WTC11 (cell line): ENCODE data around the gene TKT.

Experiments
- CBFB ChIP-seq: sonication (generic); formaldehyde crosslinking; IDR thresholded peaks from 2 replicates; pipeline ENCODE4 v1.8.1; 2022; ENCODE audit warnings: mild to moderate bottlenecking, low read depth, missing genetic modification reagents
- CREM ChIP-seq: sonication (generic); formaldehyde crosslinking; IDR thresholded peaks from 2 replicates; pipeline ENCODE4 v1.8.1; 2022; ENCODE audit warnings: mild to moderate bottlenecking, missing genetic modification reagents, moderate library complexity
- ESRRA ChIP-seq: sonication (generic); formaldehyde crosslinking; IDR thresholded peaks from 2 replicates; pipeline ENCODE4 v1.8.1; 2022; ENCODE audit warnings: mild to moderate bottlenecking, missing genetic modification reagents, borderline replicate concordance
- ETV6 ChIP-seq: sonication (generic); formaldehyde crosslinking; IDR thresholded peaks from 2 replicates; pipeline ENCODE4 v1.8.1; 2022; ENCODE audit warnings: mild to moderate bottlenecking, missing genetic modification reagents
- NFATC4 ChIP-seq: fragments of 250-450 bp; sonication (Bioruptor Pico); IDR thresholded peaks from 2 replicates; pipeline ENCODE4 v1.9.0; 2021; ENCODE audit warnings: mild to moderate bottlenecking
- NR2C2 ChIP-seq: sonication (generic); formaldehyde crosslinking; IDR thresholded peaks from 2 replicates; pipeline ENCODE4 v1.8.0; 2022; ENCODE audit warnings: mild to moderate bottlenecking, missing genetic modification reagents
- NR3C1 ChIP-seq: sonication (generic); formaldehyde crosslinking; conservative IDR thresholded peaks from 2 replicates; pipeline ENCODE4 v1.8.1; 2023; ENCODE audit warnings: low read depth, mild to moderate bottlenecking, missing genetic modification reagents
- TF ChIP-seq, protein P1 (sequence below): fragments of 200-600 bp; IDR thresholded peaks from 2 replicates; pipeline ENCODE4 v1.8.0; 2022; ENCODE audit warnings: antibody characterized with exemption
- TF ChIP-seq, protein P2 (sequence below): sonication (generic); formaldehyde crosslinking; IDR thresholded peaks from 2 replicates; pipeline ENCODE4 v1.8.1; 2023; ENCODE audit warnings: mild to moderate bottlenecking, missing genetic modification reagents, moderate library complexity

GRCh38 chr3:53259427-53260259 lies 3.8 kb upstream of the TKT start:
- no peak for TF ChIP-seq ETV6 (CRISPR knock-in tag)
- TF ChIP-seq CREM, result no peak
- TF ChIP-seq NR3C1 (CRISPR knock-in tag), result no peak
- no peak for TF ChIP-seq CBFB (CRISPR knock-in tag)
- TF ChIP-seq, protein P1, sequence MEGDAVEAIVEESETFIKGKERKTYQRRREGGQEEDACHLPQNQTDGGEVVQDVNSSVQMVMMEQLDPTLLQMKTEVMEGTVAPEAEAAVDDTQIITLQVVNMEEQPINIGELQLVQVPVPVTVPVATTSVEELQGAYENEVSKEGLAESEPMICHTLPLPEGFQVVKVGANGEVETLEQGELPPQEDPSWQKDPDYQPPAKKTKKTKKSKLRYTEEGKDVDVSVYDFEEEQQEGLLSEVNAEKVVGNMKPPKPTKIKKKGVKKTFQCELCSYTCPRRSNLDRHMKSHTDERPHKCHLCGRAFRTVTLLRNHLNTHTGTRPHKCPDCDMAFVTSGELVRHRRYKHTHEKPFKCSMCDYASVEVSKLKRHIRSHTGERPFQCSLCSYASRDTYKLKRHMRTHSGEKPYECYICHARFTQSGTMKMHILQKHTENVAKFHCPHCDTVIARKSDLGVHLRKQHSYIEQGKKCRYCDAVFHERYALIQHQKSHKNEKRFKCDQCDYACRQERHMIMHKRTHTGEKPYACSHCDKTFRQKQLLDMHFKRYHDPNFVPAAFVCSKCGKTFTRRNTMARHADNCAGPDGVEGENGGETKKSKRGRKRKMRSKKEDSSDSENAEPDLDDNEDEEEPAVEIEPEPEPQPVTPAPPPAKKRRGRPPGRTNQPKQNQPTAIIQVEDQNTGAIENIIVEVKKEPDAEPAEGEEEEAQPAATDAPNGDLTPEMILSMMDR, result no peak
- TF ChIP-seq, protein P2, sequence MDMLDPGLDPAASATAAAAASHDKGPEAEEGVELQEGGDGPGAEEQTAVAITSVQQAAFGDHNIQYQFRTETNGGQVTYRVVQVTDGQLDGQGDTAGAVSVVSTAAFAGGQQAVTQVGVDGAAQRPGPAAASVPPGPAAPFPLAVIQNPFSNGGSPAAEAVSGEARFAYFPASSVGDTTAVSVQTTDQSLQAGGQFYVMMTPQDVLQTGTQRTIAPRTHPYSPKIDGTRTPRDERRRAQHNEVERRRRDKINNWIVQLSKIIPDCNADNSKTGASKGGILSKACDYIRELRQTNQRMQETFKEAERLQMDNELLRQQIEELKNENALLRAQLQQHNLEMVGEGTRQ (CRISPR knock-in tag), result no peak; the same call in 1 of the 2 replicates
- TF ChIP-seq NR2C2, result no peak
- no peak for TF ChIP-seq NFATC4
- TF ChIP-seq ESRRA (CRISPR knock-in tag), result no peak
